Smooth muscle cell (in vitro differentiated cells): ENCODE data around the gene SH3YL1. TPM values are rescaled to one million over a fixed set of nuclear protein-coding genes. Genes with fewer than 3 reads are reported as not detected.

Experiments
- DNase-seq: peaks from one replicate; lab custom pipeline; 2025; ENCODE audit not compliant: unreplicated experiment; lab: John Stamatoyannopoulos, UW
- H2AFZ ChIP-seq: fragments of 200-600 bp; sonication (generic); 2 replicates; pipeline ENCODE4 v1.6.0; 2016; ENCODE audit warnings: antibody characterized with exemption, low read depth, mild to moderate bottlenecking
- H3F3A ChIP-seq: fragments of 200-600 bp; sonication (generic); 2 replicates; pipeline ENCODE4 v1.6.0; 2017; ENCODE audit warnings: antibody characterized with exemption, low read depth
- H3K27ac ChIP-seq: fragments of 200-600 bp; sonication (generic); 2 replicates; pipeline ENCODE4 v1.5.1; 2016; ENCODE audit warnings: low read depth, mild to moderate bottlenecking
- H3K27me3 ChIP-seq: fragments of 200-600 bp; sonication (generic); 2 replicates; pipeline ENCODE4 v1.6.1; 2016; ENCODE audit warnings: low read depth, mild to moderate bottlenecking
- H3K36me3 ChIP-seq: fragments of 200-600 bp; sonication (generic); 2 replicates; pipeline ENCODE4 v1.5.1; 2016; ENCODE audit warnings: low read depth
- H3K4me1 ChIP-seq: fragments of 200-600 bp; sonication (generic); 2 replicates; pipeline ENCODE4 v1.5.1; 2016; ENCODE audit warnings: low read depth
- H3K4me2 ChIP-seq: fragments of 200-600 bp; sonication (generic); 2 replicates; pipeline ENCODE4 v1.6.0; 2016; ENCODE audit warnings: mild to moderate bottlenecking
- H3K4me3 ChIP-seq: fragments of 200-600 bp; sonication (generic); 2 replicates; pipeline ENCODE4 v1.5.1; 2016; ENCODE audit warnings: mild to moderate bottlenecking
- H3K79me2 ChIP-seq: fragments of 200-600 bp; sonication (generic); 2 replicates; pipeline ENCODE4 v1.6.0; 2016; ENCODE audit warnings: low read depth, mild to moderate bottlenecking
- H3K9ac ChIP-seq: fragments of 200-600 bp; sonication (generic); 2 replicates; pipeline ENCODE4 v1.6.0; 2016; ENCODE audit warnings: low read depth
- H3K9me3 ChIP-seq: fragments of 200-600 bp; sonication (generic); replicated peaks from 2 replicates; pipeline ENCODE4 v1.5.1; 2016; ENCODE audit warnings: low read depth
- H4K20me1 ChIP-seq: fragments of 200-600 bp; sonication (generic); 2 replicates; pipeline ENCODE4 v1.6.0; 2016; ENCODE audit warnings: low read depth
- WGBS: methylation state at CpG from one replicate; pipeline ENCODE4 v1.1.7; 2016; ENCODE audit warnings: low lambda C conversion rate; 5-methylcytosine and 5-hydroxymethylcytosine counted together
- polyA plus RNA-seq: library from polyadenylated mRNA; unstranded; fragments of >200 nt; fragmentation: Nextera tagmentation; extraction: Ambion mirVana; gene quantifications from 2 replicates; pipeline ENCODE4 v1.2.1, GENCODE V29; 2016
- total RNA-seq: library from RNA; depleted of rRNA; stranded (reverse); fragments of >200 nt; gene quantifications from 2 replicates; pipeline ENCODE4 v1.2.3, GENCODE V29; 2014
- TF ChIP-seq, protein P1 (sequence below): fragments of 200-600 bp; sonication (generic); IDR thresholded peaks from 2 replicates; pipeline ENCODE4 v1.5.1; 2017; ENCODE audit warnings: borderline replicate concordance, mild to moderate bottlenecking, antibody characterized with exemption; ENCODE audit not compliant: insufficient read depth, poor library complexity, severe bottlenecking

SH3YL1 gene
- total and polyA plus RNA-seq, 2 experiments from 2014 or later = 12.1 to 42.8 TPM

DNA sequence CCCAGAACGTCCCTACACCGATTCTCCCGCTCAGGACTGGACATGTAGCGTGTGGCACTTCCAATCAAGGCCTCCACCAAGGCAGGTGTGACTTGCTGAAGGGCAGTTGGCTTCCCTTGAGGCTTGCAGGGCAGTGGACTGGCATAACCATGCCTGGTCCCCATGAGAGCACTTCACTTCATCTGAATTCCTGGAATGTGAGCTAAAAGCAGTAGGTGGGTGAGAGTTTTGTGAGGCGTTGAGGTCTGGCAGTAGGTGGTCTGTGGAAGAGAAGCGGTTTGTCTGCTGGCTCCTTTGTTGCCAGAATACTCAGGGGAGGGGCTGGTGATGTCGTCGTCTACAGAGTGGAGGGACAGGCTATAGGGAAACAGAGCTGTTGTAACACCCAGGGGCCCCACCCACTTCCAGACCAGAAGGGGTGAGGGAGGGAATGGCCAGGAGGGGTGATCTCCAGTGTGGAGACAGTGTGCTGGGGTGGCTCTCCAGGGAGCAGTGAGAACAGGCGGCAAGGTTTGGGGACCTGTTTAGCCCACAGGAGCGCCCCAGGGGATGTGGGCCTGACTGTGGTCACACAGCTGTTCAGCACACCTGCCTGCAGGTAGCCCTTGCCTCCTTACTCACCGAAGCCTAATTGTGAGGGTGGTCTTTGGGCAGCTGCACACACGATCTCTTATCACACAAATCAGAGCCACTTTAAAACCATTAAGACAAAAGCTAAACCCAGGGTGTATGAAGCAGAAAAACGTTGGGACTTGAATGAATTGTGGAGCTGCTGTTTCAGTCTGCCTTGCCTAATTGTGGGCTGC lies 45.5 kb upstream of the SH3YL1 start:
- no peaks in the 10 kb centered on the region for H3K27me3 ChIP-seq
- H3F3A ChIP-seq = no peaks in the 10 kb centered on the region
- H3K27ac ChIP-seq = no peak overlapping the region
- no peak overlapping the region for H3K4me2 ChIP-seq
- 41% methylated on average over 13 of the region's 13 CpGs for WGBS
- no peaks in the 10 kb centered on the region for H3K79me2 ChIP-seq
- no peaks in the 10 kb centered on the region for H3K9me3 ChIP-seq
- no peak overlapping the region for H3K9ac ChIP-seq
- H3K36me3 ChIP-seq = no peaks in the 10 kb centered on the region
- H4K20me1 ChIP-seq = no peaks in the 10 kb centered on the region
- peaks cover 9% of the 10 kb centered on the region for H3K4me1 ChIP-seq
- no peak for DNase-seq
- TF ChIP-seq, protein P1, sequence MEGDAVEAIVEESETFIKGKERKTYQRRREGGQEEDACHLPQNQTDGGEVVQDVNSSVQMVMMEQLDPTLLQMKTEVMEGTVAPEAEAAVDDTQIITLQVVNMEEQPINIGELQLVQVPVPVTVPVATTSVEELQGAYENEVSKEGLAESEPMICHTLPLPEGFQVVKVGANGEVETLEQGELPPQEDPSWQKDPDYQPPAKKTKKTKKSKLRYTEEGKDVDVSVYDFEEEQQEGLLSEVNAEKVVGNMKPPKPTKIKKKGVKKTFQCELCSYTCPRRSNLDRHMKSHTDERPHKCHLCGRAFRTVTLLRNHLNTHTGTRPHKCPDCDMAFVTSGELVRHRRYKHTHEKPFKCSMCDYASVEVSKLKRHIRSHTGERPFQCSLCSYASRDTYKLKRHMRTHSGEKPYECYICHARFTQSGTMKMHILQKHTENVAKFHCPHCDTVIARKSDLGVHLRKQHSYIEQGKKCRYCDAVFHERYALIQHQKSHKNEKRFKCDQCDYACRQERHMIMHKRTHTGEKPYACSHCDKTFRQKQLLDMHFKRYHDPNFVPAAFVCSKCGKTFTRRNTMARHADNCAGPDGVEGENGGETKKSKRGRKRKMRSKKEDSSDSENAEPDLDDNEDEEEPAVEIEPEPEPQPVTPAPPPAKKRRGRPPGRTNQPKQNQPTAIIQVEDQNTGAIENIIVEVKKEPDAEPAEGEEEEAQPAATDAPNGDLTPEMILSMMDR = no peak
- H2AFZ ChIP-seq = no peak overlapping the region
- no peak overlapping the region for H3K4me3 ChIP-seq

DNA sequence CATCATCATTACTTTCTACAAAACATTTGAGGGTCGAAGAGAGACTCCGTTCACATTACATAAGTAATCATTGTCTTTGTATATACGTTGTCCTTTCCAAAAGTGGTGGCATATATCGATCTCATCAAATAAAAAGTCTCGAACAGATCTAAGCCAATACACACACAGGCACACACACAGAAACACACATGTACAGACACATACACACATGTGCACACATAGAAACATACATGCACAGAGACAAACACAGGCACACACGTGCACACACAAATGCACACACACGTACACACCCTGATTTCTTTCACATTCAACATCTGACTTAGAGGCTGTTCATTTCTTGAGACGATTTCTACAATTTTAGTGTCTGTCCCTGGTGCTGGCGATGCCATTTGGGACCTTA lies 41.5 kb upstream of the SH3YL1 start:
- Histone ChIP-seq H3K79me2 (no peaks in the 10 kb centered on the region), H3K36me3 (no peaks in the 10 kb centered on the region), H3K9ac (no peak overlapping the region), H3K27ac (no peak overlapping the region), H3K4me1 (peaks cover 9% of the 10 kb centered on the region), H3K4me3 (no peak overlapping the region), H3F3A (no peaks in the 10 kb centered on the region), H2AFZ (no peak overlapping the region), H3K4me2 (no peak overlapping the region), H3K27me3 (no peaks in the 10 kb centered on the region), H3K9me3 (no peaks in the 10 kb centered on the region), H4K20me1 (no peaks in the 10 kb centered on the region)
- TF ChIP-seq, protein P1 = no peak
- 91% methylated on average over 9 of the region's 9 CpGs for WGBS
- no peak for DNase-seq

DNA sequence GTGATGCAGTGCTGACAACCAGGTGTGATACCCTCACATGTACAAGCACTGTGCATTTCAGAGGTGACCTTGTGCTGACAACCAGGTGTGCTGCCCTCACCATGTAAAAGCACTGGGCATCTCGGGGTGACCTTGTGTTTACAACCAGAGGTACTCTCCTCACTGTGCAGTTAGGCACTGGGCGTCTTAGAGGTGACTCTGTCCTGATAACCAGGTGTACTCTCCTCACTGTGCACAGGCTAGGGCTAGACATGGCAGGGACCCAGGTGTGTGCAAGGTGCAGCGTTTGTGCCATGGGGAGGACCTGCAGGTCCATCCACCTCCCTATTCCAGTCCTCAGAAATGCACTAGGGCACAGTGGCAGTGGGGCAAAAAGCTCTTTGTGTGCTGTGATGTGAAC lies 32.5 kb upstream of the SH3YL1 start:
- Histone ChIP-seq H3F3A (no peaks in the 10 kb centered on the region), H2AFZ (no peak overlapping the region), H3K4me2 (no peak overlapping the region), H3K4me1 (no peaks in the 10 kb centered on the region), H4K20me1 (no peaks in the 10 kb centered on the region), H3K27me3 (peaks cover 22% of the 10 kb centered on the region), H3K9ac (no peak overlapping the region), H3K9me3 (no peaks in the 10 kb centered on the region), H3K4me3 (no peak overlapping the region), H3K79me2 (no peaks in the 10 kb centered on the region), H3K27ac (no peak overlapping the region), H3K36me3 (no peaks in the 10 kb centered on the region)
- no peak for DNase-seq
- TF ChIP-seq, protein P1 = no peak
- 87% methylated on average over 3 of the region's 3 CpGs for WGBS

DNA sequence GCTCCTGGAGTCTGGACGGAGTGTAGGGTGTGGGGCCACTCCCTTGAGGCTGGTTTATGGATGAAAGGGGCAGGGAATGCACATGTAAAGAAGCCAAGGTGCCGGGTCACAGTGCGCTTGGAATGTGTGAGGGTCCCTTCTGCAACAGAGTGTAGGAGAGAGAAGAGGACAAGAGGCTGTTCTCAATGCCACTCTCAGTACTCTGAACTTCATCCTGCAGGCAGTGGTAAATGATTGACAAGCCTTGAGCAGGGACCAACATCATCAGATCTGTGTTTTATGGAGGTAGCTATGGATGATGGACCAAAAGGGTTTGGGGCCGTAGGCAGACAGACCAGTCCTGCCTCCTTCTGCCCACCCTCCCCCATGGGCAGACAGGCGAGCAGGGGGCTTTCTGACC lies 31.3 kb upstream of the SH3YL1 start:
- TF ChIP-seq, protein P1 = no peak
- Histone ChIP-seq H3K9me3 (no peaks in the 10 kb centered on the region), H4K20me1 (no peaks in the 10 kb centered on the region), H3K79me2 (no peaks in the 10 kb centered on the region), H3F3A (no peaks in the 10 kb centered on the region), H3K27me3 (peaks cover 35% of the 10 kb centered on the region), H3K4me1 (no peaks in the 10 kb centered on the region), H2AFZ (no peak overlapping the region), H3K27ac (no peak overlapping the region), H3K36me3 (no peaks in the 10 kb centered on the region), H3K4me3 (no peak overlapping the region), H3K4me2 (no peak overlapping the region), H3K9ac (no peak overlapping the region)
- WGBS = 88% methylated on average over 5 of the region's 5 CpGs
- DNase-seq = no peak
